ENCODE data around the gene EFNA5. TPM values are rescaled to one million over a fixed set of nuclear protein-coding genes. Genes with fewer than 3 reads are reported as not detected.

The EFNA5 gene
- total and polyA plus RNA-seq, 2 of the 8 experiments (the other 6 are each of a cell fraction or from before 2014, with no cell fraction given), result 9.6 to 21.8 TPM

DNA sequence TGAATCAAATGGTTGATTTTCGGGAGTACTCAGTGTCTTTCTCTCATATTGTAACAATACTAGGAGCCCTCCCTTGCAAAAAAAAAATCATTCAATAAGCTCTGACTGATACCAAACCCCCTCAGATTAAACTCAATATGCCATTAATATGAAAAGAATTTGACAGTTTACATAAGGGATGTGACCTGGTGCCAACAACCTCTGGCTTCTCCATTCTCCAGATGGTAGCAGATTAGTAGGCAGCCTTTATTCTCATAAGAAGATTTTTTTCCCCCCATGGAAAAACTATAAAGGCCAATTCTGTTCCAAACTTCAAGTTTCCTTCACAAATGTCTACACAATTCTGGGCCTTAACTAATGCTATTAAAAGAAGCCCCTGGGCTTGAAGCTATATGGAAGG is 96.5 kb downstream of the EFNA5 start (continued):
- TF ChIP-seq EZH2 (IDR thresholded peaks at IDR 0.05; ENCODE audit: low read depth, low read length, severe bottlenecking) (no peak), TEAD4 (IDR thresholded peaks at IDR 0.05; ENCODE audit: low read depth, low read length) (no peak), CTBP2 (IDR thresholded peaks at IDR 0.05; ENCODE audit: borderline replicate concordance, insufficient read depth, insufficient read length, low read length) (no peak)

Data from H1 (cell line).